Activated CD4-positive, alpha-beta T cell treated with anti-CD3 and anti-CD28 coated beads, Interleukin-2, amount 50 U/mL, for 4 hours (primary cell): ENCODE results near the gene MAPK6.
A peak's percentile ranks its signal among the peaks of the same experiment; 100 is the strongest.

Experiments
- DNase-seq, 2 experiments: peaks; one replicate each; pipeline ENCODE4 v3.0.0-alpha.2; 2020

MAPK6 gene

GRCh38 chr15:52105846-52106245 lies 86.8 kb downstream of the MAPK6 start:
- no peak for DNase-seq

- DNase-seq = no peak
Observed at GRCh38 chr15:52106641-52107040, 87.6 kb downstream of the MAPK6 start.

- no peak for DNase-seq
Observed at GRCh38 chr15:52107238-52107637, 88.2 kb downstream of the MAPK6 start.

- DNase-seq = no peak
Observed at GRCh38 chr15:52109559-52110451, 90.8 kb downstream of the MAPK6 start.

GRCh38 chr15:52111517-52112202 lies 92.6 kb downstream of the MAPK6 start:
- DNase-seq = no peak

- DNase-seq = peak; percentile 33 to 38
Observed at GRCh38 chr15:52112203-52112750, 93.3 kb downstream of the MAPK6 start.

- no peak for DNase-seq
Observed at GRCh38 chr15:52113235-52113634, 94.2 kb downstream of the MAPK6 start.

GRCh38 chr15:52113708-52114107 lies 94.7 kb downstream of the MAPK6 start:
- no peak for DNase-seq

- DNase-seq = no peak
Observed at GRCh38 chr15:52114261-52115055, 95.4 kb downstream of the MAPK6 start.

- DNase-seq = no peak
Observed at GRCh38 chr15:52115598-52116427, 96.8 kb downstream of the MAPK6 start.
